Stimulated activated naive CD4-positive, alpha-beta T cell (primary cell): ENCODE measurements around the gene CRADD.
"Not testable (repeated sequence)": the region's sequence is repeated elsewhere in the genome, so short reads cannot be mapped to it uniquely, and the experiment has no call there.

ENCODE experiments used
- DNase-seq, 6 experiments: peaks; one replicate each; lab custom pipeline; 2025; lab: John Stamatoyannopoulos, UW

CRADD gene

GRCh38 chr12:93706824-93707223, 29.6 kb downstream of the CRADD start:
- DNase-seq: no peak

- DNase-seq: no peak
These were observed 30.7 kb downstream of the CRADD start for GRCh38 chr12:93707836-93708235.

GRCh38 chr12:93708952-93709351, 31.8 kb downstream of the CRADD start:
- no peak for DNase-seq

- no peak for DNase-seq
These were observed 32.2 kb downstream of the CRADD start for GRCh38 chr12:93709386-93709785.

GRCh38 chr12:93710574-93710926, 33.4 kb downstream of the CRADD start:
- no peak for DNase-seq

- not testable (repeated sequence) for DNase-seq
These were observed 34.3 kb downstream of the CRADD start for GRCh38 chr12:93711502-93711901.

DNA sequence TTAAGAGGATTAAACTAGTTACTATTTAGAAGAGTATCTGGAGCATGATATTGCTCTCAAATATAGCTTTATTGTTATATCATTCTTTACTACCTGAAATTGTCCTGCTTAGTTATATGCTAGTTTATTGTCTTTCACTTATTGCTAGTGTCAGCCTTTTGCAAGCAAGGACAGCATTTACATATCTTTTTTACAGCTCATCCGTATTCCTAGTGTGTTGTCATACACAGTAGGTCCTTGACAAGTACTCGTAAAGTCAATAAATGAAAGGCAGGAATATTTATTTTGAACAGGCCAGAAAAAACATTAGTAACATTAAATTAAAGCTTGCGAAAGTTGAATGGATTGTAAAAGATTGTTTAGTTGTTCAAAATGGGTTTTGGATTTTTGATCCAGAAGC, 35.0 kb downstream of the CRADD start:
- no peak for DNase-seq

DNA sequence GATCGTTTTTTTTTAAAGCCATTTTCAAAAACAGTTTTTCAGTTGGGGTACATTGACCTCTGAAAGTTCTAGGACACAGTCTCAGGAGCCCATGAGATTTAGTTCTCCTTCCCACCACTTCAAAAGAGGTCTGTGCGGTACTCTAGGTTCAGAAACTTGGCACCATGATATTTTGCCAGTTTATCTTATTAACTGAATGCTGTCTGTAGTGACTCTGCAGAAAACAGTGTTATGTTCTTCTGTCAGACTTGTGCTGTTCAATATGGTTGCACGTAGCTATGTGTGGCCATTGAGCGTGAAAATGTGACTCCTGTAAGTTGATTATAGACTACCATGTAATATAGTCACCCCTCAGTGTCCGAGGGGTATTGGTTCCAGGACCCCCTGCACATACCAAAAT, 35.9 kb downstream of the CRADD start:
- no peak for DNase-seq

DNA sequence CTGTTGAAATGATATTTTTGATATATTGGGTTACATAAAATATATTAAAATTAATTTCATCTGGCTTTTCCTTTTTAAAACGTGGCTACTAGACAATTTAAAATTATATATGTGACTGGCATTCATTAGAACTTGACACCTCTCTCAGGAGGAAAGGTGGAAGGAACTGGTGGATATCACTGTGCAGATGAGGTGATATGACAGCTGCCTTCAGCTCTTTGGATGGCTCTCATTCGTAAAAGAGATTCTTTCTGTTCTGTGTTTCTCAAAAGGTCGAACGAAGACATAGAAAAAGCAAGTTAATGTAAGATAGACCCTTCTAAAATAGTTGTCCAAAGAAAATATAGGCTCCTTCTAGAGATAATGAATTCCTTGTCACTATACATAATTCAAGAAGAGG, 36.6 kb downstream of the CRADD start:
- DNase-seq: no peak

GRCh38 chr12:93714382-93714781, 37.2 kb downstream of the CRADD start:
- no peak for DNase-seq

DNA sequence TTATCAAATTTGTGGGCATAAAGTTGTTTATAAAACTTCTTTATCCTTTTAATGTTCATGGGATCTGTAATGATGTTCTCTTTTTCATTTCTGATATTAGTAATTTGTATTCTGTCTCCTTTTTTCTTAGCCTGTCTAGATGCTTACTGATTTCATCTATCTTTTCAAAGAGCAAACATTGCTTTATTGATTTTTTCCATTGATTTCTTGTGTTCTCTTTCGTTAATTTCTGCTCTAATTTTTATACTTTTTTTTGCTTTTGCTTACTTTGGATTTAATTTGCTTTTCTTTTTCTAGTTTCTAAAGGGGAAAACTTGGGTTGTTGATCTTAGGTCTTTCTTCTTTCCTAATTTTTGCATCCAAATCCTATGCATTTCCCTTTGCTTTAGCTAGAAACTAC, 42.5 kb downstream of the CRADD start:
- no peak for DNase-seq

DNA sequence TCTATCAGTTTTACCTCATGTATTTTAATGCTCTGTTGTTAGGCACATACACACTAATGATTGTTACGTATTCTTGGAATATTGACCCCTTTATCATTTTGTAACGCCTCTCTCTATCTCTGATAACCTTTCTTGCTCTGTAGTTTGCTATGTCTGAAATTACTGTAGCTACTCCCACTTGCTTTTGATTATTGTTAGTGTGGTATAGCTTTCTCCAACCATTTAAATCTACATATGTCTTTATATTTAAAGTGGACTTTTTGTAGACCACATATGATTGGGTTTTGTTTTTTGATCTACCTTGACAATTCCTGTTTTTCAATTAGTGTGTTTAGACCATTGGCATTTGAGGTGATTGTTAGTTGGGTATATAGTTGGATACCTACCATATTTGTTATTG, 43.4 kb downstream of the CRADD start:
- DNase-seq: no peak

DNA sequence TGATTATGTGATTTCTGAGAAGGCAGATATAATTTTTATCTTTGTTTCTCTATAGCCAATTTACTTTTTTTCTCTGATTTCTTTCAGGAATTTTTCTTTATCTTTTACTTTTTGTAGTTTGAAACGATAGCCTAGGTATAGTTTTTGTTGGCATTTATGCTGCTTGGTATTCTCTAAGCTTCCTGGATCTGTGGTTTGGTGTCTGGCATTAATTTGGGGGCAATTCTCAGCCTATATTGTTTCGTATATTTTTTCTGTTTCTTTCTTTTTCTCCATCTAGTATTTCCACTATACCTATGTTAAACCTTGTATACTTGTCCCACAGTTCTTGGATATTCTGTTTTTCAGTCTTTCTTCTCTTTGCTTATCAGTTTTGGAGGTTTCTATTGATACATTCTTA, 45.0 kb downstream of the CRADD start:
- DNase-seq: no peak

DNA sequence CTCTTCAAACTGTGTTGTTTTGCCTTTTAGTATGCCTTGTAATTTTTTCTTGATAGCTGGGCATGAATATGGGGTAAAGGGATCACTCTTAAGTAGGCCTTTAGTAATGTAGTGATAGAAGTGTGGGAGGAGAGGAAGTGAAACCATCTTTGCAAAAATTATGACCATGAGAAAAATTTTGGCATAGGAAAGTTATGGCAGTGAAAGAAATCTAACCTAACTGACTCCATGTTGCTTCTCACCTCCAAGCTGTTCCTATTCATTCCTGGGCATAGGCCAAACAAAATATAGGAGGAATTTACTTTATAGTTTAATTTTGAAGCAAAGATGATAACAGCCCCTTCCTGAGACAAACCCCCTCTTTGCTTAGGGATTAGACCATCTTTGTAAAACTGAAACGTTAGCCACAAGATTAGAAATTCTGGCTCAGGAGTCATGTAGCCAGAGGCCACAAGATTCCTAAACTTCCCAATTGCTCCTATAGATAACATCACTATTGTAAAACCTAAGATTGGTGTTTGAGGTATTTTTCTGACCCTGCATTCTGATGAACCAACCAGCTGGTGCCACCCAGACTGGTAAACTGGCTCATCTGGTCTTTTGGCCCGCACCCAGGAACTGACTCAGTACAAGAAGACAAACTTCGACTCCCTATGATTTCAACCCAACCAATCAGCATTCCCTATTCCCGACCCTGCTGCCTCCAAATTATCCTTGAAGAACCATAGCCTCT, 45.8 kb downstream of the CRADD start:
- no peak for DNase-seq

DNA sequence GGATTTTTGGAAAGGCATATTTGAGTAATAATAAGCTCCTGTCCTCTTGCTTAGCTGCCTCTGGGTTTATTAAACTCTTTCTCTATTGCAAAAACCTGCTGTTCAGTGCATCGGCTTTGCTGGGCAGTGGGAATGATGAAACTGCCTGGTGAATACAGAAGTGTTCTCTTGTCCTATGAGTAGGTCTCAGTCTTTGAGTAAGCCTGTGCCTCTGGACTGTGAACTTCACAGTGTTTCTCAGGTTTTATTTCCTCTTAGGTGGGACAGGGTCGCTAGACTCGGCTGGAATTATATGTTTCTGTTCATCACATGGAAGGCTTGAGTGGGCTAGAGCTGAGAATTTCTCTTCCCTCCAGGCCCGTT, 46.4 kb downstream of the CRADD start:
- DNase-seq: no peak

DNA sequence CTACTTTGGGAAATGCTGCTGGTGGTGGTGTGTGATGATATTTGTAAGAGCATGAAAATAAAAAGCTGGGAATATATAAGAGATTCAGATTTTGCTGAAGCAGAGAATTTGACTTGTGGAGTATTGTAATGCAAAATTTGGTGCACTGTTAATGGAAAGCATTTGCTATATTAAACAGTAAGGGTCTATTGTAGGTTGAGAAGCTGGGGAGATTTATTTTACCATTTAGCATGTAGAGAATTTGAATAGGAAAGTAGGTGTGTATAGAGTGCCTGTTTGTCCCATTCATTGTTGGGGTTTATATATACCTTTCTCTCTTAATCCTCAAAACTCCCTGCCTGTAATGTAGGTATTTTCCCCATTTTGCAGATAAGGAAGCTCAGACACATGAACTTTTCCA, 48.4 kb downstream of the CRADD start:
- DNase-seq: no peak

DNA sequence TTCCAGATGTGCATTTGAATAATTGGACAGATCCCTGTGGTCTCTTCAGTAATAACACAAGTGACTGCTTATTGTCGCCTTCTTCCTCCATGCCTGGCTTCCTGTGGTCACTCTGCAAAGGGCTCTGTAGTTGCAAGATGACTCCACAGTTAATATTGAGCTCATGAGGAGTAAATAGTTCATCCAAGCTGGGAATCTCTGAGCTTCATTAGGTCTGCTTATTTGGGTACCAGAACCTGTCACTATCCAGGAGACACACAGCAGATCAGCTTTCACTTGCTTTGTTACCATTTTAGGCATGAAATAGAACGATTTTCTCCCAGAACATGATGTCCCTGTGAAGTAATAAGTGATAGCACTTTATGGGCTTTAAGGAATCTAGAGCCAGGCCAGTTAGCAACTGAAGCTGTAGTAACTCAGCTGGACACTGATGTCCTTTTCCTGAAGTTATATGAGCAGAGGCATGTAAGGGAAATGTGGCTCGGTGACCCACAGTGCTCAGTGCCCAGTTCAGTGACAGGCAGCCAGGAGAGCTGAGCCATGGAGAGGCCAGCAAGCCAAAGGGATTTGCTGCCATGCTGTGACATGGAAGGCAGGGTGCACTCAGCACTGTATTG, 50.1 kb downstream of the CRADD start:
- DNase-seq: no peak

DNA sequence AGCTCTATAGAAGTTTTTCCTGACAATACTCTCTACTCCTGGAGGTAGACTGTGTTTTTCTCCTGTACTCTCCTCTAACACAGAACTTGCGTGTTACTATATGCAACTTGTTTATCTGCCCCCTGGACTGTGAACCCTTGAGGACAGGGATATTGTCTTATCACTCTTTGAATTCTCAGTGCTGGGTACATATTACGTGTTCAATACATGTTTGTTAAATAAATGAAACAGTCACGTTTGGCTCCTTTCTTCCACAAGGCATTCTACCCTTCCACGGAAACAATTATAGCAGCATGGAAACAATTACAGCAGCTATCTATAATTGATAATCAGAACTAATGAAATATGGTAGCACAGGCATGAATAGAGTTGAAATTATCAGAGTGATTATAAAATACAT, 50.7 kb downstream of the CRADD start:
- DNase-seq: no peak

GRCh38 chr12:93729934-93730333, 52.8 kb downstream of the CRADD start:
- no peak for DNase-seq

DNA sequence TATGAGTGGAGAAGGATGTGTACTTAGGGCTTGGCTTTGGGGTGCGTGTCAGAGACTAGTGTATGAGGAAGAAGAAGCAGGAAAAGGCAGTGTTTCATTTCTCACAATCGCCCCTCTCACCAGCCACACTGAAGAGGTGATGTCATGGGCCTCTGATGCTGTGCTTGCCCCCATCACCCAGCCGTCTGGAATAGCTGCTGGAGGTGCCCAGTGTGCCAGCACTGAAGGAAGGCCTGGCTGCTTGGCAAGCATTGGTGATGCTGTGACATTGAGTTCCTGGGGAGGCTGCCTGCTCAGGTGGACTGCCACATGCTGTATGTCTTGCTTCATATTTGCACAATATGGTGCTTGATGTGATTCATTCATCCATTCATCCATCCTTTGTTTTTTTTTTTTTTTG, 56.2 kb downstream of the CRADD start:
- DNase-seq: no peak

- no peak for DNase-seq
These were observed 56.8 kb downstream of the CRADD start for GRCh38 chr12:93733928-93734327.

- no peak for DNase-seq
These were observed 57.6 kb downstream of the CRADD start for GRCh38 chr12:93734784-93735183.

DNA sequence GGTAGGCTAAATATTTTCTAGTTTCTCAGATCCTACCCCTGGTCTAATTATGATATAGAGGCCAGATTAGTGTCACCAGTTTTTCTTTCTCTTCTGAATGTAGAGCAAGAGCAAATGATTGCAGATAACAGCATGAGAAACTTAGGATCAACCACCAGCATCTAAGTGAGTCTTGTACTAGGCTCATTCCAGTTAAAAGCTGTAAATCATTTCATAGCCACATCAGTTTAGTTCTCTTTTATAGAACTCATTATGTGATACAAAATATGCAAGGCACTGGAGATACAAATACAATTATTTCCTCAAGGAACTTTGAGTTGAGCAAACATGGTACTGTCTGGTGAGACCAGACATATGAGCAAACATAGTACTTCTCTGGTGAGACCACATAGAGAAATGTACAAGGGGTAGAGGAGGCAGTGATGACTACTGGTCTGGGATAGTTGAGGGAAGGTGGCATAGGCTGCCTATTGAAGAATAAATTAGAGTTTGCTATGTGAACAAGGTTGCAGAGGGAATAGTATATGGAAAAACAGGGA, 59.5 kb downstream of the CRADD start:
- DNase-seq: no peak
